HG02885 (cell line): ENCODE data around the gene RTKN2.

Source experiments
- ATAC-seq: cut with Tn5 transposase; IDR thresholded peaks from one replicate; pipeline ENCODE4 v1.9.1; 2021; ENCODE audit warnings: mild to moderate bottlenecking; ENCODE audit not compliant: unreplicated experiment, poor library complexity

RTKN2 gene

GRCh38 chr10:62230344-62231121 lies 38.1 kb downstream of the RTKN2 start:
- no peak for ATAC-seq

- ATAC-seq, result no peak
These were observed 43.3 kb downstream of the RTKN2 start for GRCh38 chr10:62225362-62225761.

GRCh38 chr10:62224606-62225005 lies 44.0 kb downstream of the RTKN2 start:
- no peak for ATAC-seq

GRCh38 chr10:62217683-62218082 lies 51.0 kb downstream of the RTKN2 start:
- no peak for ATAC-seq

- no peak for ATAC-seq
These were observed 54.2 kb downstream of the RTKN2 start for GRCh38 chr10:62214364-62214874.

- ATAC-seq, result no peak
These were observed 62.8 kb downstream of the RTKN2 start for GRCh38 chr10:62205750-62206399.

GRCh38 chr10:62199584-62199983 lies 69.1 kb downstream of the RTKN2 start:
- ATAC-seq, result peak; percentile 89

GRCh38 chr10:62196528-62196927 lies 72.1 kb downstream of the RTKN2 start:
- ATAC-seq, result no peak

- no peak for ATAC-seq
These were observed 73.0 kb downstream of the RTKN2 start for GRCh38 chr10:62195675-62195926.

GRCh38 chr10:62194924-62195674 lies 73.5 kb downstream of the RTKN2 start:
- ATAC-seq, result no peak

- no peak for ATAC-seq
These were observed 75.2 kb downstream of the RTKN2 start for GRCh38 chr10:62193479-62193878.

GRCh38 chr10:62189131-62189530 lies 79.5 kb downstream of the RTKN2 start:
- no peak for ATAC-seq

- no peak for ATAC-seq
These were observed 80.5 kb downstream of the RTKN2 start for GRCh38 chr10:62188021-62188616.

GRCh38 chr10:62186999-62187675 lies 81.5 kb downstream of the RTKN2 start:
- ATAC-seq, result no peak

GRCh38 chr10:62185919-62186692 lies 82.5 kb downstream of the RTKN2 start:
- ATAC-seq, result peak; percentile 58

GRCh38 chr10:62183857-62184795 lies 84.5 kb downstream of the RTKN2 start:
- ATAC-seq, result no peak

GRCh38 chr10:62183442-62183841 lies 85.2 kb downstream of the RTKN2 start:
- peak; percentile 78 for ATAC-seq

- ATAC-seq, result no peak
These were observed 86.0 kb downstream of the RTKN2 start for GRCh38 chr10:62182595-62182994.

GRCh38 chr10:62182171-62182570 lies 86.5 kb downstream of the RTKN2 start:
- no peak for ATAC-seq
